Hepatocyte (in vitro differentiated cells): Measurements from ENCODE around the gene UBTD2. TPM values are rescaled to one million over a fixed set of nuclear protein-coding genes. Genes with fewer than 3 reads are reported as not detected.

ENCODE experiments used
- DNase-seq: peaks from one replicate; pipeline ENCODE4 v3.0.0-alpha.2; 2016; ENCODE audit warnings: low spot score
- H2AFZ ChIP-seq: fragments of 200-600 bp; sonication (generic); 2 replicates; pipeline ENCODE4 v1.6.0; 2016; ENCODE audit warnings: antibody characterized with exemption, mild to moderate bottlenecking
- H3K27ac ChIP-seq: fragments of 200-600 bp; sonication (generic); 2 replicates; pipeline ENCODE4 v1.5.1; 2016; ENCODE audit warnings: mild to moderate bottlenecking
- H3K27me3 ChIP-seq: fragments of 200-600 bp; sonication (generic); 2 replicates; pipeline ENCODE4 v1.6.1; 2016
- H3K36me3 ChIP-seq: fragments of 200-600 bp; sonication (generic); replicated peaks from 2 replicates; pipeline ENCODE4 v1.5.1; 2016; ENCODE audit warnings: low read depth; ENCODE audit not compliant: insufficient read depth
- H3K4me1 ChIP-seq: fragments of 200-600 bp; sonication (generic); 2 replicates; pipeline ENCODE4 v1.5.1; 2016; ENCODE audit warnings: mild to moderate bottlenecking, moderate library complexity; ENCODE audit not compliant: insufficient read depth
- H3K4me2 ChIP-seq: fragments of 200-600 bp; sonication (generic); 2 replicates; pipeline ENCODE4 v1.6.0; 2016
- H3K4me3 ChIP-seq: fragments of 200-600 bp; sonication (generic); 2 replicates; pipeline ENCODE4 v1.5.1; 2016; ENCODE audit warnings: mild to moderate bottlenecking
- H3K79me2 ChIP-seq: fragments of 200-600 bp; sonication (generic); 2 replicates; pipeline ENCODE4 v1.6.0; 2017; ENCODE audit warnings: mild to moderate bottlenecking
- H3K9me2 ChIP-seq: fragments of 200-600 bp; sonication (generic); replicated peaks from 2 replicates; pipeline ENCODE4 v1.6.0; 2017; ENCODE audit warnings: mild to moderate bottlenecking; ENCODE audit not compliant: insufficient read depth
- H3K9me3 ChIP-seq: fragments of 200-600 bp; sonication (generic); 2 replicates; pipeline ENCODE4 v1.5.1; 2016; ENCODE audit warnings: low read depth, mild to moderate bottlenecking
- H4K20me1 ChIP-seq: fragments of 200-600 bp; sonication (generic); 2 replicates; pipeline ENCODE4 v1.6.0; 2016; ENCODE audit warnings: mild to moderate bottlenecking; ENCODE audit not compliant: insufficient read depth, poor library complexity, severe bottlenecking
- CTCF ChIP-seq: fragments of 200-600 bp; sonication (generic); IDR thresholded peaks from 2 replicates; pipeline ENCODE4 v1.5.1; 2016; ENCODE audit warnings: antibody characterized with exemption, mild to moderate bottlenecking; ENCODE audit not compliant: poor library complexity
- EZH2 ChIP-seq: fragments of 200-600 bp; sonication (generic); IDR thresholded peaks from 2 replicates; pipeline ENCODE4 v1.6.1; 2016; ENCODE audit warnings: antibody characterized with exemption, mild to moderate bottlenecking, borderline replicate concordance
- EZH2phosphoT487 ChIP-seq: fragments of 200-600 bp; sonication (generic); IDR thresholded peaks from one replicate; pipeline ENCODE4 v1.6.1; 2018; ENCODE audit warnings: antibody characterized with exemption, mild to moderate bottlenecking, low read depth, moderate library complexity; ENCODE audit not compliant: unreplicated experiment, severe bottlenecking
- WGBS: methylation state at CpG from one replicate; pipeline ENCODE4 v1.1.6; 2016; ENCODE audit warnings: low lambda C conversion rate; ENCODE audit errors: missing lambda C conversion rate; 5-methylcytosine and 5-hydroxymethylcytosine counted together
- polyA plus RNA-seq: library from polyadenylated mRNA; unstranded; fragments of >200 nt; fragmentation: Nextera tagmentation; extraction: Ambion mirVana; gene quantifications from 2 replicates; pipeline ENCODE4 v1.2.1, GENCODE V29; 2016
- total RNA-seq: library from RNA; depleted of rRNA; stranded (reverse); fragments of >200 nt; gene quantifications from 2 replicates; pipeline ENCODE4 v1.2.3, GENCODE V29; 2014

Gene UBTD2
- total and polyA plus RNA-seq, 2 experiments from 2014 or later = 27.4 to 51.7 TPM

DNA sequence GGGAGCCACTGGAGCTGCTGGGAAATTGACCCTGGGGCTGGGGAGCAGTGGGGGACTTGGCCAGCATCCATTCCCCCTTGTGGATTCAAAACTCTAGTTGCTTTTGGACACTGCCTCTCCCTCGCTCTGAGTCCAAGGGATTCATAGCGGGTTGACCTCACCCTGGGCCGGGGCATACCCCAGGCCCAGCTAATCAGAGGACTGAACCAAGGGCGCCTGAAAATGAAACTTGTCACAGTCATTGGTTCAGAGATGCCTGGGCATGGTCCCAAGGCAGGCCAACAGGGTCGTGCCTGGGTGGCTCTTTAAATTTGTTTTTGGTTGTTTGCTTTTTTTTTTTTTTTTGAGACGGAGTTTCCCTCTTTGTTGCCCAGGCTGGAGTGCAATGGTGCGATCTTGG, 118.1 kb downstream of the UBTD2 start:
- no peak overlapping the region for H3K27ac ChIP-seq
- DNase-seq = no peak
- peaks cover 14% of the 10 kb centered on the region for H3K4me1 ChIP-seq
- H3K9me2 ChIP-seq = no peaks in the 10 kb centered on the region
- no peaks in the 10 kb centered on the region for H4K20me1 ChIP-seq
- no peaks in the 10 kb centered on the region for H3K36me3 ChIP-seq
- WGBS = 92% methylated on average over 7 of the region's 7 CpGs
- TF ChIP-seq EZH2 (no peak), EZH2phosphoT487 (no peak)
- H2AFZ ChIP-seq = no peak overlapping the region
- peaks cover 3% of the 10 kb centered on the region for H3K79me2 ChIP-seq
- no peak overlapping the region for H3K4me2 ChIP-seq
- H3K4me3 ChIP-seq = no peak overlapping the region
- no peaks in the 10 kb centered on the region for H3K27me3 ChIP-seq
- no peaks in the 10 kb centered on the region for H3K9me3 ChIP-seq

DNA sequence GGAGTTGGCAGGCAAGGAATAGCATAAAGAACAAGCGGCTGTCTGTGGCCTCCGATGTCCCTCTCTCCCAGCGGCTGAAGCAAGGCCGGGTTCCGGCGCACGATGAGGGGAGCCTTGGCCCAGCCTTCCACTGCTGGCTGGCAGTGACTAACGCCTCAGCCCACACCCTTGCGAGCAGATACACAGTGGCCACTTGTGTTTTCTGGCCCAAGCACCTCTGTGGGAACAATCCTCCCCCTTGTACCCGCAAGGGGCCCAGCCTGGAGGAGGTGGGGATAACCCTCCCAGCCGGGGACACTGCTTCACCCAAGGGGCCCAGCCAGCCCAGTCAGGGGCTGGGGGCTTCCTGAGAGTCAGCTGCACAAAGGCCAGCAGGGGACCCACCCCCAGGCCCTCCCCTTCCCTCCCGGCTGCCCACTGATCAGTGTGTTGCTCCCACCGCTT, 118.8 kb downstream of the UBTD2 start:
- 91% methylated on average over 13 of the region's 13 CpGs for WGBS
- no peak overlapping the region for H3K4me3 ChIP-seq
- no peak overlapping the region for H2AFZ ChIP-seq
- H3K27ac ChIP-seq = no peak overlapping the region
- H3K4me1 ChIP-seq = peaks cover 14% of the 10 kb centered on the region
- H3K9me2 ChIP-seq = no peaks in the 10 kb centered on the region
- no peaks in the 10 kb centered on the region for H4K20me1 ChIP-seq
- no peaks in the 10 kb centered on the region for H3K27me3 ChIP-seq
- no peak for DNase-seq
- no peak overlapping the region for H3K4me2 ChIP-seq
- no peaks in the 10 kb centered on the region for H3K9me3 ChIP-seq
- peaks cover 3% of the 10 kb centered on the region for H3K79me2 ChIP-seq
- no peak for TF ChIP-seq CTCF
- no peaks in the 10 kb centered on the region for H3K36me3 ChIP-seq

DNA sequence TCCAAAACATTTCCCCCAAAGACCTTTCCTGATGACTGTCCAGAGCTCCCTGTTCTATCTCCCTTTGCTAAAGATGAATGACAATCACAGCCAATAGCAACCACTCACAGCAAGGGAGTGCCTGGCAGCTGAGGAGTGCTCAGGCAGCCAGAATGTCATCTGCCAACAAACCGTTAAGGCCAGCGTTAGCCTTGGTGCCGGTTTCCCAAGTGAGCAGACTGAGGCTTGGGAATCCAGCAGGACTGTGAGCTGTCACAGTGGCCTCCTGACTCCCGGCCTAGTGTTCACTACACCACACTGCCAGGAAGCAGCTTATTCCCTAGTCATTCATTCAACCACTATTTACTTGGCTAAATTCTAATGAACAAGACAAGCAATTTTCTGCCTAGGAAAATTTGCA, 120.2 kb downstream of the UBTD2 start:
- H3K4me2 ChIP-seq = no peak overlapping the region
- no peak overlapping the region for H2AFZ ChIP-seq
- no peaks in the 10 kb centered on the region for H3K27me3 ChIP-seq
- H4K20me1 ChIP-seq = no peaks in the 10 kb centered on the region
- H3K9me3 ChIP-seq = no peaks in the 10 kb centered on the region
- 75% methylated on average over 4 of the region's 4 CpGs for WGBS
- H3K9me2 ChIP-seq = no peaks in the 10 kb centered on the region
- H3K4me1 ChIP-seq = peaks cover 11% of the 10 kb centered on the region
- H3K36me3 ChIP-seq = no peaks in the 10 kb centered on the region
- H3K79me2 ChIP-seq = peaks cover 3% of the 10 kb centered on the region
- DNase-seq = no peak
- H3K4me3 ChIP-seq = no peak overlapping the region
- H3K27ac ChIP-seq = no peak overlapping the region
- TF ChIP-seq EZH2 (no peak), CTCF (no peak), EZH2phosphoT487 (no peak)

- Histone ChIP-seq H3K27me3 (no peaks in the 10 kb centered on the region), H3K4me2 (no peak overlapping the region), H3K27ac (no peak overlapping the region), H3K4me3 (no peak overlapping the region), H3K9me2 (no peaks in the 10 kb centered on the region), H3K9me3 (no peaks in the 10 kb centered on the region), H2AFZ (no peak overlapping the region), H4K20me1 (no peaks in the 10 kb centered on the region), H3K36me3 (no peaks in the 10 kb centered on the region), H3K79me2 (peaks cover 3% of the 10 kb centered on the region), H3K4me1 (peaks cover 7% of the 10 kb centered on the region)
- WGBS = 93% methylated on average over 5 of the region's 5 CpGs
- no peak for DNase-seq
- no peak for TF ChIP-seq EZH2phosphoT487
- no peak for TF ChIP-seq CTCF
- TF ChIP-seq EZH2 = no peak
Measured at GRCh38 chr5:172162987-172163343, 120.6 kb downstream of the UBTD2 start.
